ENCODE results near the gene ZNF814.
A peak's percentile ranks its signal among the peaks of the same experiment; 100 is the strongest.
"Not testable (repeated sequence)": the region's sequence is repeated elsewhere in the genome, so short reads cannot be mapped to it uniquely, and the experiment has no call there.

Gene ZNF814

GRCh38 chr19:57854117-57854516, 34.7 kb downstream of the ZNF814 start:
- not testable (repeated sequence) for DNase-seq

GRCh38 chr19:57851812-57852603, 36.8 kb downstream of the ZNF814 start:
- not testable (repeated sequence) for DNase-seq

GRCh38 chr19:57850553-57851017, 38.3 kb downstream of the ZNF814 start:
- DNase-seq = no peak

GRCh38 chr19:57849666-57850473, 39.0 kb downstream of the ZNF814 start, which contains the start of gene ZNF587:
Gene ZNF587, plus strand, starts transcription at chr19:57849859. Its CDS starts 180 bp downstream, at chr19:57850039.
- peak; percentile 32 for DNase-seq

- DNase-seq = not testable (repeated sequence)
Measured at GRCh38 chr19:57849162-57849665, 39.6 kb downstream of the ZNF814 start.

- not testable (repeated sequence) for DNase-seq
Measured at GRCh38 chr19:57847164-57847563, 41.7 kb downstream of the ZNF814 start.

GRCh38 chr19:57841122-57841763, 47.6 kb downstream of the ZNF814 start:
- DNase-seq = no peak

GRCh38 chr19:57838622-57839191, 50.1 kb downstream of the ZNF814 start:
- not testable (repeated sequence) for DNase-seq

GRCh38 chr19:57836991-57837390, 51.8 kb downstream of the ZNF814 start:
- DNase-seq = not testable (repeated sequence)

GRCh38 chr19:57830071-57830602, 58.7 kb downstream of the ZNF814 start, which contains the start of gene ZNF587B:
Gene ZNF587B, plus strand, starts transcription at chr19:57830299. Its CDS starts 230 bp downstream, at chr19:57830529.
- no peak for DNase-seq

GRCh38 chr19:57829316-57829715, 59.5 kb downstream of the ZNF814 start:
- DNase-seq = no peak

- no peak for DNase-seq
Measured at GRCh38 chr19:57825511-57825910, 63.3 kb downstream of the ZNF814 start.

GRCh38 chr19:57823608-57824007, 65.2 kb downstream of the ZNF814 start:
- not testable (repeated sequence) for DNase-seq

GRCh38 chr19:57823155-57823554, 65.7 kb downstream of the ZNF814 start:
- DNase-seq = not testable (repeated sequence)

GRCh38 chr19:57821501-57821900, 67.3 kb downstream of the ZNF814 start:
- not testable (repeated sequence) for DNase-seq

GRCh38 chr19:57821095-57821494, 67.7 kb downstream of the ZNF814 start:
- not testable (repeated sequence) for DNase-seq

GRCh38 chr19:57820599-57820998, 68.2 kb downstream of the ZNF814 start:
- no peak for DNase-seq

- peak; percentile 93 for DNase-seq
Measured at GRCh38 chr19:57819475-57820148, 69.2 kb downstream of the ZNF814 start.

- DNase-seq = no peak
Measured at GRCh38 chr19:57818378-57818777, 70.5 kb downstream of the ZNF814 start.

GRCh38 chr19:57817976-57818375, 70.9 kb downstream of the ZNF814 start:
- DNase-seq = no peak

GRCh38 chr19:57816652-57817051, 72.2 kb downstream of the ZNF814 start:
- no peak for DNase-seq
